ENCODE measurements around the gene TFDP2.
"Not testable (repeated sequence)": the region's sequence is repeated elsewhere in the genome, so short reads cannot be mapped to it uniquely, and the experiment has no call there.

TFDP2 gene

DNA sequence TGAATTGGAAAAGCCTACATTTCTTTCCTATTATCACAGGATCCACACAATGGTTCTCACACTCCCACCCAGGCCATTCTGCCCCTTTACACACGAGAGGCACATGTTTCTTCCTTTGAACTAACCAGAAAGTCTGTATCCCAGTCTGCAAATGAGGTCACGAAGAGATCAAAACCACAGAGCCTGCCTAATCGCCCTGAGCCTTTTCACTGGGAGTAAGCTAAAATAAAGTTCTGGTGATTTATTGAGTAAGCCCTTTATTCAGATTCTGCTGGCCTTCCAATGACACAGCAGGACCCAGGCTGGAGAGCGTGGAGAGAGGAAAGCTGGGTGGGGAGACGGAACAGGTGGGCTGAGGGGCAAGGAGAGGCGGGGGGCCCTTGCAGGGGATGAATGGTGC is 194.2 kb downstream of the TFDP2 start:
- DNase-seq = no peak

DNA sequence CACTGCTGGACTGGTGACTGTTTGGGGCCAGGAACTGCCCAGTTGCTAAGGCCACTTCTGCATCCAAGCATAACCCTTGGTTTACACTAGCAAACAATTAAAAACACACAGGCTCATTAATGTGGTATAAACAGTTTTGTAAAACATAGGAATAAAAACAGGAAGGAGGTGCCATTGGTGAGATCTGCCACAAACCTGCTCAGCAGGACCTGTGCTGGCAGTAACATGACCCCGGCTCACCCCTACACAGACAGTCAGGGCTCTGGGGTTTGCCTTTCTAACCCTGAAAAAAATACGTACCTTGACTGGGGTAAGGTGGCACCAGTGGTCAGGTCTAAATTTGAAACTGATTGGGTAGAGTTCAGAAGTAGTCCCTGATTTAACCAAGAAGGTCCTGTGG is 196.7 kb downstream of the TFDP2 start:
- no peak for DNase-seq

DNA sequence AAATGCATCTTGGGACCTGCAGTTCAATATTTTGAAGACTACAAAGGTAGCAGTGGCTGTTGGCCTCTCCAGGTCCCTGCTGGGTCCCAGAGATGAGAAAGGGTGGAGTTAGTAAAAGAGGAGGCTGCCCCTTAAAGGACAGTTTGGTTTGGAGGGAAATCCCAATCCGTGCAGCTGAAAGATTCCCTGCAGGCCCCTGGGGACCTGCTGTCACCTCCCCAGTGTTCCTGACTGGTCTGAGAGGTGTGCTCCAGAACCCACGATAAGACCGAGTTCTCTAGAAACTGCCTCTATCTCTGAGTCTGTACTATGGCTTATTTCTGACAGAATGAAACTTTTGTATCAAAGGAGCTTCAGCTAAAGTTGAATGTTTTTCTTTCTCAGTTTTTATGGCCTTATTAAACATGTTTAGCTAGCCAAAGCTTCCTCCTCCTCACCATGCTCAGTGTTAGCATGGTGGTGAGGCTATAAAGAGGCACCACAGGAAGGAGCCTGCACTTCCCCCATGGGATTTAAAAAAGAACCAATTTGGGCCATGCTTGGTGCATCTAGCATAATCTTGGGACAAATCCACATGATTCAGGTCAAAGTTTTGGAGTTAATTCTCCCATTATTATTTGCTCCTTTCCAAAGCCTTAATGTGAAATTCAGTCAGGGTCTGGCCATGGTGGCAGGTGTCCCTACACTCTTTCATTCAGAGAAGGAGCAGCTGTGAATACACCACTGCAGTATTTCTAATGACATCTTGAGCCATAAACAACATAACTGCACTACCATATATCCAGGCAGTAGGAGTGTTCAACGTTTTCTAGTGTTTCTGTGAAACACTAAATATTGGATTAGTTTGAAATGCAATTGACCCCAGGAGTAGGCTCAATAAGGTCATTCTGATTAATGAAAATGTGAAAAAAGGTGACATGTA is 198.5 kb downstream of the TFDP2 start:
- no peak for DNase-seq

DNA sequence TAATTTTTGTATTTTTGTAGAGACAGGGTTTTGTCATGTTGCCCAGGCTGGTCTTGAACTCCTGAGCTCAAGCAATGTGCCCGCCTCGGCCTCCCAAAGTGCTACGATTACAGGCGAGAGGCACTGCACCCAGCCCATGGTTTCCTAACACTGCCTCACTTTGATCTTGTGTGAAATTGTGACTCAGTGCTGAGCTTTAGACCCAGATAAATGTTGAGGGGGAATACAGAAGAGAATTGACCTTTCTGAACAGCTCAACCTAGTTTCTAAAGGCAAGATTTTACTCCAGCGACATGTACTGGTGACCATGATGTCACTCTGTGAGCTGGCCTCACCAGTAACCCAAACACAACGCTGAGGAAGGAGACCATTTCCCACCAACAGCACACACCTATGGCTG is 199.4 kb downstream of the TFDP2 start:
- DNase-seq = no peak

DNA sequence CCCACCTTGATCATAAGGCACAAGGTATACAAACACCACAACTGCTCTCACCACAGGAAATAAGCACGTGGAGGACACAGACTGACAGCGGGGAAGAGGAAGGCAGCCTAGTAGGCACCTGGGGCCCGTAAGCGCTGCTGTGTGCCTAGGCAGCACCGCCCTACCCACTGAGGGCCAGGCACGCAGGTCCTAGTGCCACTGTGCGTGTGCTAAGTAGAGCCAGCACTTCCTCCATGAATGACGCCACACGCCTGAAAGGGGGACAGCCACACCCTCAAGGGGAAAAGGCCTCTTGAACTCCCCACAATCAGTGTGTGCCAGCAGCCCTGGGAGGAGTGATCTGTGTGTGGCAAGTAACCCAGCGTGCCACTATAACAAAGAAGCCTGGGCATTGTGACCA is 199.9 kb downstream of the TFDP2 start:
- peak; percentile 60 for DNase-seq

DNA sequence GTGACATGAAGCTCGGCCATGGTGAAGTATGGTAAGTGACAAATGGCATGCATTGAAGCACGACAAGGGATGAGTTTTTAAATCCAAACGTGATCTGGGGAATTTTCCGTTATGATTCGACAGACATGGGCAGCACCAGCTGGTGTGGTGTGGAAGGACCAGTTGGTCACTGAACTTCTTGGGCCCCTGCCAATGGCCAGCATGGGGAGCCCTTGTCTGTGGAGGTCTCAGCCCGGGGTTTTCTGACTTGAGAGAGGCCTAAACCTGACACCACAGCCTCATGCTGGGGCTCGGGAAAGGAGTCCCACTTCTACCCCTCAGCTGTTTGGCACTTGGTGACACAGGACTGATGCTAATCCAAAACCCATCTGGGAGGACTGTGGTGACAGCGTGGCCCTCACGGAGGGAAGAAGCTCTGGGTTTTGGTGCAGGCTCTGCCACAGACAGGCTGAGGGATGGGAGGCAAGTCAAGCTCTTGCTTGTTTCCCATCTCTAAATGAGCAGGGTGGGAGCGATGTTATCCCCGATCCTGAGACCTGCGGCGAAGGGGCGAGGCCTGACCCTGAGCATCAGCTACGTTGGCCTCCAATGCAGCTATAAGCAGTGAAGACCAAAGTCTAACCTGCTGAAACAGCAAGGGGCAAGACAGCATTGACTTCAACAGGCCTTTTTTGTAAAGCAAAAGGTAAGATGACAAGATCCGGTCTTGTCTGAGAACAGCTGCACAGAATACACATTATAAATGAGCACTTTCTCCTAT is 203.4 kb downstream of the TFDP2 start:
- no peak for DNase-seq

DNA sequence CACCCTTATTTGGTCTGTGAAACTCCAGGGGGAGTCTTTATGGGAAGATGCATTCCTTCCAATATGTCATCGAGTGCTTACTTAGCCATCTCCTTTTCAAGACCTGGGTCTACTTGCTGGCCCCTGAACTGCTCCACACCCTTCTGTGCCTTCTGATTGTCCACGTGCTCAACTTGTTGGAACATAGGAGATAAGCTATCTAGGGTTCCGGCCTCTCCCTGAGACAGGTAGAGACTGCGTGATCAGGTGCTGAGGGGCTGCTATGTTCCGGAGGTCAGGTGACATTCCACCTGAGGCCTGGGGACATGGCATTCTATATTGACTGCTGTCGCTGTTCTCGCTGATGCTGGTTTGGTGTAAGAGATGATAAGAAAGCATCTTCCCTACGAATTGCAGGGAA is 207.3 kb downstream of the TFDP2 start:
- DNase-seq = no peak

DNA sequence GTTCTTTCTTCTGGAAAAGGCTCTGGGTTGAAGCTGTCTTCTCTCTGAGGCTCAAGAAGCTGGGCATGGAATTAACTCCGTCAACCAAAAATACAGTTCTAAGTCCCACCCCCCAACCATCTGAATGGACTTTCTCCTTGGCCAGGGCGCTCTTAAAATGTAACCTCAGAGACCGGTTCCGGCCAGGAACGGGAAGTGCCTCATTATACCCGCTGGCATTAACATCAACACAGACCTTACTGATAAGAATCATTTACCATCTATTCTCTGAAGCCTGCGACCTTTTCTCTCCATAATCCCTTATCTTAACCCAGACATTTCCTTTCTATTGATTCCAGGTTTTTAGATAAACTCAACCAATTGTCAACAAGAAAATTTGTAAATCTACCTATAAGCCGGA is 208.3 kb downstream of the TFDP2 start:
- DNase-seq = peak; percentile 67

DNA sequence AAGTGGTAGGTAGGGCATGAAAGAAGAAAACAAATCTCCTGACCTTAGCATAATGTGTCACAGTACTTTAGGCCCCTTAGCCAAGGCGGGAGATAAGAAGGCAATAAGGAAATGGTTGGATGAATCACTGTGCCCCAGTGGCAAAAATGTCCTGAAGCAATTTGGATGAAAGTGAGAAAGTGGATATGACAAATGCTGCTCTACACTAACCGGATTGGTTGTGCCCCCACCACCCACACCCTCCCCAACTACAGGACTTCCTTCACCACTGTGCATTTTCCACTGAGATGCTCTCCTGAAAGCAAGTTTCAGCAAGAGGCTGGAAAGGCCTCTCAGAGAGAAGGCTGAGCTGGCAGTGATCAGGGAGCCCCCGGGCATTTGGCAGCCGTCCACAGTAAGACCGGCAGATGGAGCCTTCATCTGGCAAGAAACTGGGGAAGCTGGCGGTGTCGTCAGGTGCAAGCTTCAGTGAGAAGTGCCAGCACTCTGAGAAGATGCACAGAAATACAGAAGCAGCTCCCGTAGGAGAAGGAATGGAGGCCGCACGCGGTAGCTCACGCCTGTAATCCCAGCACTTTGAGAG is 209.1 kb downstream of the TFDP2 start:
- DNase-seq = peak; percentile 67

DNA sequence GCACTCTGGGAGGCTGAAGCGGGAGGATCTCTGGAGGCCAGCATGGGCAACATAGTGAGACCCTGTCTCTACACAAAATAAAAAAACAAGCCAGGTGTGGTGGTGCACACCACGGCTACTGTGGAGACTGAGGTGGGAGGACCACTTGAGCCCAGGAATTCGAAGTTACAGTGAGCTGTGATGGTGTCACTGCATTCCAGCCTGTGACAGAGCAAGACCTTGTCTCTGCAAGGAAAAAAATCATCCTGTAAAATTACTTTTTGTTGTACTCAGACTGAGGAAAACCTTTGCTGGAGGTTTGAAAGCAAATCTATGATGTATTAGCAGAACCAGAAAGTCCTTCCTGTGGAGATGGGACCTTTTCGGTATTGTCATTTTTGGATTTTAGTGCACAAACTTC is 209.6 kb downstream of the TFDP2 start:
- no peak for DNase-seq

DNA sequence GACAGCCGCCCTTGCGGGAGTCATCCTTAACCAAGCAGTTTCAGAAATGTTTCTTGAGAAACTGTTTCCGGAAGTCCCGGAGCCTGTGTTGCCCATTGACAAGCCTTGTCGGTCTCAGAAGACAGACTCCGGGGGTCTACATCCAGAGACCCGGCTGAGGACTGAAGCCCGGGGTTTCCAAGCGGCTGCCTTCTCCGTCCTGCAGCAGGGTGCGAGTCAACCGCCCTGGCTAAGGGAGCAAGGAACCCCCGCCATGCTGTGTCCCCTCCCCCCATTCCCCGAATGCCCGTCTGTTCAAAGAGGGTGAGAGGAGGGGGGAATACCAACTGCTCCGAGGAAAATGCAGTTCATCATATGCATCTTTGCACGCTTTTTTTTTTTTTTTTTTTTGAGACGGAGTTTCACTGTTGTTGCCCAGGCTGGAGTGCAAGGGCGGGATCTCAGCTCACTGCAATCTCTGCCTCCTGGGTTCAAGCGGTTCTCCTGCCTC is 211.3 kb downstream of the TFDP2 start:
- no peak for DNase-seq

DNA sequence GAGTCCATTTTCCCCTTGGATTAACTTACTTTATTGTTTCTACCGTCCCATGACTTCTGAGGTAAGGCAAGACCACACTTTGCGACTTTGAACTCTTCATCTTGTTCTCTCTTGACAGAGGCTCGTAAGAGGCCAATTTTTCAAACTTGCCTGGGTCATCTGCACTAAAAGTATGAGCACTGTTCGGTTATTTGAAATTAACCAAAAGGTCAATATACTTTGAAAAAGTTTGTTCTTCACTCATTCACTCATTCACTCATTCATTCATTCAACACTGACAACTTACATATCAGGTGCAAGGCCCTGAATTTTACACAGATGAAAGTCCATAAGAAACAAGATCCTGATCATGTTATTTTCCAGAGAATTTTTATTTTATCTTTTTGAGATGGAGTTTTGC is 215.0 kb downstream of the TFDP2 start:
- no peak for DNase-seq

DNA sequence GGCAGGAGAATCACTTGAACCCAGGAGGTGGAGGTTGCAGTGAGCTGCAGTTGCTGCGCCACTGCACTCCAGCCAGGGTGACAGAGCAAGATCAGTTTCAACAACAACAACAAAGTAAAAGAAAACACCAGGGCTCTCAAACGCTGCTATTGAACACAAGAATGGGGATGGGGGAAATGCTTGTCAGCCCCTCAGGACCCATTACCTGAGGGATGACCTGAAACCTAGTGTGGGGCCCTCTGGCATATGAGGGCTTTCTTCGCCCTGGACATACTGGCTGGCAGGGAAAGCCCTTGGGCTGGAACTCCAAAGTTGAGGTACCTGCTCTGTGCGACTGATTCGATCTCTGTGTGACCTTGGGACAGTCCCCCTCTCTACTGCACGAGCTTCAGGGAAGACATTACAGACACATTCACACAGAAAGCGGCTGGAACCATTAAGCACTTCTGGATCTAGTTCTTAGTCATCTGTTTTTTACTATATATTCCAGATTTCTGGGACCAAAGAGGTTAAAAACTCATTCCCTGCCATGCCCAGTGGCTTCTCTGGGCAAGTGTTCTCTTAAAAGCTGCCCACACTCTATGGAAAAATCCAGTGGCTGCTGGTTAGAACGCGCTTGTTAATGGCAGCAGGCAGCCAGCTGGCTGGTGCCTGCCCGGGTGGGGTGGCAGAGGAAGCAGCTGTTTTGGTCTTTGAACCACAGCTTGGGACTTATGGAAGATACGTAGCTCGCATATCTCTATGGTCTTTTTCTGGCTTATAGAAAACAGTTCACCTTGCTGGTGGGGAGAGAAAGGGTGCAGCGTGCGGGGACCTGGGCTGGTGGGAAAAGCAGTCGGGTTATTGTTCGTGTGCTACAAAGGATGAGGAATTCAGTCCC is 215.7 kb downstream of the TFDP2 start:
- peak; percentile 33 for DNase-seq

DNA sequence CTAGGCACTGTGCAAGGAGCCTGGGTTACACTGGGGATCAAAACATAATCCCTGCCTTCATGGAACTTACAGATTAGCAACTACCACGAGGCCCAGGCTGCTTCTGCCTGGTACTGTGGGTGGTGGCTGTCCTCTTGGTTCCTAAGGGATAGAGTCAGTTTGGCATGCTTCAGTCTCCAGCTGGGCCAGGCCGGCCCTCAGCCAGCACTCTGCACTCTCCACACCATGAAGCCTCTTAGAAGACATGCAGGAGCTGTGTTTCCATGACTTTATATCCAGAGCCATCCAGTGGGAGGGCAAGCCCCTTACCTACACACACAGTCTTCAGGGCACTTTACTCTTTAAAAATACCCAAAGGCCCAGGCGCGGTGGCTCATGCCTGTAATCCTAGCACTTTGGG is 218.5 kb downstream of the TFDP2 start:
- DNase-seq = no peak

DNA sequence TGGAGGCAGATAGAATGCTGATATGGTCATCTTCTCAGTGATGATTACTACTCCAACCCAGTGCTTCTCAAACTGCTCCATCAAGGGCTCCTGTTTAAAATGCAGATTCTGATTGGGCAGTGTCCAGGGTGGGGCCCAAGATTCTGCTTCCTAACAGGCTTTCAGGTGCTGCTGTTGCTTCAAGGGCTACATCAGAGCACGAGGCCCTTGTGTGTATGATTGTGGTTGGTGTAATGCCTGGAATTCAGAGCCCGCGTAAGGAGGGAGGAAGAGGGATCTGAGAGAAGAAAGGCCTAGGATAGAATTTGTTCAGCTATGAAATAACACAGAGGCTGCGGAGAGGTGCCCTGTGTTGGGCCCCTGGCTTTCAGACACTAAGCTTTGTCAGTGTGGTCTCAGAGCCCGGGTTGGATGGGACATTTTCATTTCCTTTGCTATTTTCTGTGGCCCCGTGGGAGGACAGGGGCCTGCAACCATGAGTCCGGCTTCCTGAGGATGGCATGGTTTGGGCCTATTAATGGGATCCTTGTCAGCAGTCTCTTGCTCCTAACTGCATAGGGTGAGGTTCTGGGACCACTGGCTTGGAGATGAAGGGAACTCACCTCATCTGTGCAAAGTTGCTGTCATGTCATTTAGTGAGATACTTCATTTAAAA is 219.9 kb downstream of the TFDP2 start:
- DNase-seq = no peak

DNA sequence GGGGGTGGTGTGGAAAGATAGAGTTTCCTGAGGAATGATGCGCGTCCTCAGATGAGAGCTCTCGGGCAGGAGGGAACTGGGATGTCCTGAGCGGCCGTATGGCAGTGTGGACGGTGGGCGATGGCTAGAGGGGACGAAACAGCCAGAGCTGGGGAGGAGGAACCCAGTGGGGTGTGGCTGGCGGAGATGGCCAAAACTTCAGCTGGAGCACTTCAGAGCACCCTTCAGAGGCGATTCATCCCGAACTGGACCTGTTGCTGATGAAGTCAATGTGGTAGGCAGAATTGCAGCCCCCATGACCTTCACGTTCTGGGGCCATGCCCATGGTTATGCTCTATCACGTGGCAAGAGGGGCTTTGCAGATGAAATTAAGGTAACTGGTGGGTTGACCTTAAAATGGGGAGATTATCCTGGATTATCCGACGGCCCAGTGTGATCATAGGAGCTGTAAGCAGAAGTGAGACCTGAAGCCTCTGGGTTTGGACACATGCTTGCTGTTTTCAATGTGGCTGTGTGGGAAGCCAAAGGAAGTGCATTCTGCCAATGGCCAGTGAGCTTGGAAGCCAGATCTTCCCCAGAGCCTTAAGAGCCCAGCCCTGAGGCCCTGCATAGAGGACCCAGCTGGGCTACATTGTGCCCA is 220.6 kb downstream of the TFDP2 start:
- DNase-seq = no peak

DNA sequence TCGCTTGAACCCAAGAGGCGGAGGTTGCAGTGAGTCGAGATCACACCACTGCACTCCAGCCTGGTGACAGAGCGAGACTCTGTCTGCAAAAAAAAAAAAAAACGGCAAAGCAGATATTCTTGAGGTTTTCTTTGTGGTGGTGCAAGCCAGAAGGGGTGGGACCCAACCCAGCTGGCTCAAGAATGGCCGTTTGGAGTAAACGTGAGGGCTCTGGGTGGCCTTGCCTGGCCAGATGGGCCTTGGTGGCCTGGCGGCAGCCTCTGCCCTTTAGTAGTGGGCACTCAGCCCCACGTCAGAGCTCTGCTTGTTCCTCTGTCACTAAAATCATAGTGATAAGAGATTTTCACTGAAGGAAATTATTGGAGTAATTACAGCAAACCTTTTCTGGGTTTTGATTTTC is 222.4 kb downstream of the TFDP2 start:
- DNase-seq = no peak

DNA sequence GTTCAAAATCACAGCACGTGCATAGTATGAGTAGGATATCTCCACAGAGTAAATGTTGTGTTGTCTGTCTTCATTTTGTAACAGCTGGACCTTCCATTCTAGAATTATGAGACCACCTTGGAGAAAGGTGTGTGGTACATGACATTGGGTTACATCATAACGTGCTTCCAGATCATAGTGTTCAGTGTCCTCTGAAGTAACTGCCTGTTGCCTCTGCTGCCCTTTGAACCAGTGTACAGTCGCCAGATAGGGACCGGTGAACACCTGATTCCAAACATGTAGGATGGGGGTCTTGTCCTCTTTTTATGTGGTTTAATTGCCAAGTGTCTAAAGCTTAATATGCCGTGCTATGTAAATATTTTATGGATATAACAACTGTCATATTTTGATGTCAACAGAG is 223.7 kb downstream of the TFDP2 start:
- DNase-seq = not testable (repeated sequence)

DNA sequence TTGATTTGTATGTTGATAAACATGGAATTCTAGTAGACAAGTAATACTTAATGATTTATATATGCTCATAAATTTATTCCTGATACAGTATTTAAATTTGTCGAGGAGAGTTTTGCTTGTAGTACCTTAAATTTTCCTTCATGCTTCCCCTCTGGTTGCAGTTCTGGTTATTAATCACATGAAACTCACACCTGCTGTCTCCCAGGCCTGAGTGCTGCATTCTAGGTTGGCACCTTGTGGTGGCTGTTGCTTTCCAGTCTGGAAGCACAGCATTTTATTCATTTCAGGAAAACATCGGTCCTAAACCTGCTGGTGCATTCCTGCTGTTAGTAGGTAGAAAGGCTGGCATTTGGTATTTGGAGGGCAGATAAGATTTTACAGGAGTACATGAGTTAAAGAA is 228.0 kb downstream of the TFDP2 start:
- DNase-seq = no peak

DNA sequence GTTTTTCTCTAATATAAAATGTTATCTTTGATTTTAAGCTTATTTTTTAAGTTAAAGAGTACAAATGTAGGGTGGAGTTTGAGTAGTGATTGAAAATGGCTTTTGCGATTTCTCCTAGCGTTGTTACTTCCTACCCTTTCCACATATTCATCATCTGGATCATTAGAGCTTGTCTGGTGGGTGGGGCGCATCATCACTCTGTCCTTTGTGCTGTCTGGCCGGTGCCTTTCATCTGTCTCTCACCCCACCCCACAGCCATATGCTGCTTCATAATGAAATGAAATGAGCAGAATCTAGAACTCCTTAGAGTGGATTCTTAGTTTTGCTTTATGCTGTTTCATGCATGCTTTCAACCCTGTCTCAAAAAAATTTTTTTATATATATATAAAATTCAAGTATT is 228.6 kb downstream of the TFDP2 start:
- no peak for DNase-seq

DNA sequence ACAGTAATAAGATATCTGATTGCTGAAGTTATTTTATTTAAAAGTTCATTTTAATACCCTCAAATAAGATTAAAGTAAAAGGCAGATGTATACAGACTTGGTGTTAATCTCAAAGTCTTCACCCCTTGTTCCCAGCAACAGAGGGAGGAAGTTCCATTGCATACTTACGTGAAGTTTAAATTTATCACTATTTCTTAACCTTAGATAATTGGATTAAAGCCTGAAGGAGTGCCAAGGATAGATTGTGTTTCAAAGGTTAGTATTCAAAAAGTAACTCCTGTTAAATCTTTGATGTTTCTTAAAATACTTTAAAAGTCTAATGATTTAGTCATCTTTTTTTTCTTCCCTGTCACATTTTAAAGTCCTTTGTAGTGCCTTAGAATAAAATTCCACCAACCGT is 233.6 kb downstream of the TFDP2 start:
- DNase-seq = no peak

DNA sequence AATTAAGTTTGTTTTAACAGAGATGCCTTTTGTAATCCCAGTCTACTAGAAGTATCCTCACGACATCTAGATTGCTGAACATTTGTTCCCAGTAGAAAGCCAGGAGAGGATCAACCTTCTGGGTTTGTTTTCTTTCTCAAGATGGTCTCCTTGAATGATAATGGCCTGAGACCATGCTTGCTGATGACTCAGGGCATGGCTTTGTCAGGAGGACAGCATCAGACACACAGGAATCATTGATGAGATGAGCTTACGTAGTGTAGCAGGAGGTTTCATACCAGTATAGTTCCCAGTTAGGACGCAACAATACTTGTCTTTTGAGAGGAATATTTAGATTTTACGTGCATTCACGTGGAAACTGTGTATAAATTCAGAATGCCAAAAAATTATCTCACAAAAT is 234.3 kb downstream of the TFDP2 start:
- DNase-seq = no peak

All from hematopoietic multipotent progenitor cell treated with erythropoietin and hydrocortisone succinate and interleukin-3 and kit ligand, for 6 days (in vitro differentiated cells).